HG03442 (cell line): Measurements from ENCODE around the gene DACH1.
"Not testable (repeated sequence)": the region's sequence is repeated elsewhere in the genome, so short reads cannot be mapped to it uniquely, and the experiment has no call there.

ENCODE experiments used
- ATAC-seq: cut with Tn5 transposase; IDR thresholded peaks from one replicate; pipeline ENCODE4 v1.9.1; 2021; ENCODE audit warnings: mild to moderate bottlenecking, moderate library complexity; ENCODE audit not compliant: unreplicated experiment

Gene DACH1

DNA sequence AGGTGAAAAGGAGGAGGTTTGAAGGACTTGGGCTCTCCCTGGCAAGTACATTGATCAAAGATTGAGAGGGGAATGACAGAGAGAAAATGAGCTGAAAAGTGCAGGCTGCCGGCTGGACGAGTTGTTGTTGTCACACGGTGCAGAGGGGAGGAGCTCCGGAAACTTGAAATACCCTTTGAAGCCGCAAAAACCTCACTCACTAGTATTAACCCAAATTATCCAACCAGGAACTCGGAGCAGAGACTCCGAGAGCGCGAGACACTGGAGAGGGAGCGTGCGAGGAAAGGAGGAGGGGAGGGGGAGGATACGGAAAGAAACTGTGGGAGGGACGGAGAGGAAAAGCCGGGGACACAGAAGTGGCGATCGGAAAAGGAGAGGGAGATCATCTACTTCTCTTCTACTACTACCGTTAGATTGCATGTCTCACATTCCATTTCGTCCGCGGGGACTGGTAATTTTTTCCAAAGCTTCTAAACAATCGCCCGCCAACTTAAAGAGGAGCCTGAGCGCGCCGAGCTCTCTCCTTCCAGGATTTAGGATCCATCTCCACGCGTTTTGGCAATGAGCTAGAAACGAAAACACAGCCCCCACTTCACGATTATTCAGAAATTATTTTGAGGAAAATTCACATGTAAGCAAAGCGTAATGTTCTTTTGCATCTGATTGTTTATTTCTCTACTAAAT is at the start of gene DACH1:
TSS of gene DACH1 (minus strand) at position 74 of the 684 bp plus-strand sequence.
- ATAC-seq, result peak; percentile 62

DNA sequence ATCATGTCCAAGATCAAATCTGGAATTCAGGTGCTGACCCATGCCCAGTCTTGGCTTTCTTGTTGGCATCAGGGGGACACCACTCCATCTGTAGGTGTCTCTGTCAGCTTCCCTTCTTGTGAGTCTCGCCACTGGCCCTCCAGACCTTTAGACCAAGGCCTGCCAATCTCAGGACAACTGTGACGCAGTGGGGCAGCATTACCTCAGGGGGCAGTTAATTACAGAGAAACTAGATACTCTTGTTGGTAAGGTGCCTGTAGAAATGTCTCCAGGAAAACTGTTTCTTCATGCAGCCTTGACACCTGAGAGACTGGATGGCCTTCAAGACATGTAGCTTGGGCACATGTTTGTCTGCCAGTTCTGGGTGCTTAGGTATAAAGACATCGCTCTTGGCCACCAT is 46.7 kb upstream of the DACH1 start:
- no peak for ATAC-seq

DNA sequence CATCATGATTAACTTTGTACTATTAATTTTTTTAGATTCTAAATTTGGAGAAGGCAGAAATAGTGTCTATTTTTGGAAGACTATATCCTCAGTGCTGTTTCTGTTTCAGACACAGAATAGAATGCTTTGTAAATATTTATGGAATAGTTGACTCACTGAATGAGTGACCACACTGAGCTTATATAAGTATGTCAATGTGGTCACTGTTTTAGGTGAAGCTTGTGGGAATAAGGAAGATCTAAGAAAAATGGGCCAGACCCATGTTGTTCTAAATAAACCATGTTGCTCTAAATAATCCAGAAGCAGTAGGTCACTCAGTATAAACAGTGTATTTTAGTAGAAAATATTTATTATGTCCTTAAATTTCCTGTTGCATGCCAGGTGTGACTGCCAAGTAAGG is 45.5 kb upstream of the DACH1 start:
- no peak for ATAC-seq

DNA sequence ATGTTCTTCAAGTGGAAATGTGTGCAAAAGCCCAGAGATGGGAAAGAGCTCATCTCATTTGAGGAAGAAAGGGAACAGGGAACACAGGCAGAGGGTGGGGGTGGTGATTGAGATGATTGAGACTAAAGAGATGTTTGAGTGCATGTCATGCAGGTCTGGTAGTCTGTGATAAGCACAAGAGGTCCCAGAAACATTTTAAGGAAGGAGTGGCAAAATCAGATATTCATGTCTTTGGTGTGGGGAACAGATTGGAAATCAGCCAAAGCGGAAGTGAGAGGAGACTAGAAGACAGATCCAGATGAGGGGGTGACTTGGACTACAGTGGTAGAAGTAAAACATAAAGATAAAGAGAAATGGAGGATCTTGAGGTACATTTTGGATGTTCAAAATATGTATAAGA is 39.4 kb upstream of the DACH1 start:
- no peak for ATAC-seq

DNA sequence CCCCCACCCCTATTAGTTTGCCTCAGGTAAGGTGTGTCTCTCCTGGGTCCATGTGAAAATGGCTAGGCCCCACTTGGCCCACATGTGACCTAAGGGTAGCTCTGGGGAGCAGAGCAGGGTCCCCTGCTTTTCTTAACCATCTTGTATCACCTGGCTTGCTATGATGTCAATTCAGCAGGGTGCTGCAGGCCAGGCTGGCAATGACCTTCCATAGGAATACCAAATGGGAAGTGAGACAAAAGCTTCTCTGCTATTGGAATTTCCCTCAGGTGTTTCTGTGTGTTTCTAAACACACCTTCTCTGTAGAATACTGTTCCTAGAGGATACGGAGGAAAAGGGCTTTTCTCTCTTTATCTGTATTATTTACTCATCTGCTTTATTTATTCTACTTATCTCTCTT is 35.7 kb upstream of the DACH1 start:
- no peak for ATAC-seq

DNA sequence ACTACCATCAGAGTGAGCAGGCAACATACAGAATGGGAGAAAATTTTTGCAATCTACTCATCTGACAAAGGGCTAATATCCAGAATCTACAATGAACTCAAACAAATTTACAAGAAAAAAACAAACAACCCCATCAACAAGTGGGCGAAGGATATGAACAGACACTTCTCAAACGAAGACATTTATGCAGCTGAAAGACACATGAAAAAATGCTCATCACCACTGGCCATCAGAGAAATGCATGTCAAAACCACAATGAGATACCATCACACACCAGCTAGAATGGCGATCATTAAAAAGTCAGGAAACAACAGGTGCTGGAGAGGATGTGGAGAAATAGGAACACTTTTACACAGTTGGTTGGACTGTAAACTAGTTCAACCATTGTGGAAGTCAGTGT is 26.5 kb upstream of the DACH1 start:
- ATAC-seq, result not testable (repeated sequence)

DNA sequence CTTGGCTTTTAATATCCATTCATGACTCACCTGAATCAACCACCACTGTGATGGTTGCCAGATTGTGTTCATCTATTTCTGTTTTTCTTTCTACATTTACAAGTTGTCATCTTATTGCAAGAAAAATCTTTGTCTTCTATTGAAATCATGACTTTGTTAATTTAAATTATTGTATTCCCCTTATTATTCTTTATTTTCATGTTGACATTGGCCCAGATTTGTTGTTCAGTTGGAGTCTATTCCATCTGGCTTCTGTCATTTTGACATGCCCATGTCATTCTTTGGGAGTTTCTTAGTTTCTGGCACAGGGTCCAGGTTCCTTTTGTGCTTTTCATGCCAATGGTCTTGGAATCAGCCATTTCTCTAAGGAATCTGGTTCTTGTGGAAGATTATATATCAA is 19.9 kb upstream of the DACH1 start:
- no peak for ATAC-seq

DNA sequence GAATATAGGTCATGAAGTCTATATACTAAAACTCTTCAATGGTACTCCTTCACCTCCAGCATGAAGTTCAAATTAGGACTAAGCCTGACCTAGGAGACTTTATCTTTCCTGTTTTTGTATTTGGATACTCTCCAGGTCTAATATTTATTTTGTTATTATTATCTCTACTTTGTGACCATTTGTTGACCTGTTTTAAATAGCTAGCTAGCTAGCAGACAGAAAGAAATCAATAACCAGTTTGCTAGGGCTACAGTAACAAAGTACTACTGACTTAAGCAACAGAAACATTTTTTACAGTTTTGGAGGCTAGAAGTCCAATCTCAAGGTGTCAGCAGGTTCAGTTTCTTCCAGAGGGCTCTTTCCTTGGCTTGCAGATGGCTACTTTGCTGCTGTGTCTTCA is 15.1 kb upstream of the DACH1 start:
- ATAC-seq, result no peak

DNA sequence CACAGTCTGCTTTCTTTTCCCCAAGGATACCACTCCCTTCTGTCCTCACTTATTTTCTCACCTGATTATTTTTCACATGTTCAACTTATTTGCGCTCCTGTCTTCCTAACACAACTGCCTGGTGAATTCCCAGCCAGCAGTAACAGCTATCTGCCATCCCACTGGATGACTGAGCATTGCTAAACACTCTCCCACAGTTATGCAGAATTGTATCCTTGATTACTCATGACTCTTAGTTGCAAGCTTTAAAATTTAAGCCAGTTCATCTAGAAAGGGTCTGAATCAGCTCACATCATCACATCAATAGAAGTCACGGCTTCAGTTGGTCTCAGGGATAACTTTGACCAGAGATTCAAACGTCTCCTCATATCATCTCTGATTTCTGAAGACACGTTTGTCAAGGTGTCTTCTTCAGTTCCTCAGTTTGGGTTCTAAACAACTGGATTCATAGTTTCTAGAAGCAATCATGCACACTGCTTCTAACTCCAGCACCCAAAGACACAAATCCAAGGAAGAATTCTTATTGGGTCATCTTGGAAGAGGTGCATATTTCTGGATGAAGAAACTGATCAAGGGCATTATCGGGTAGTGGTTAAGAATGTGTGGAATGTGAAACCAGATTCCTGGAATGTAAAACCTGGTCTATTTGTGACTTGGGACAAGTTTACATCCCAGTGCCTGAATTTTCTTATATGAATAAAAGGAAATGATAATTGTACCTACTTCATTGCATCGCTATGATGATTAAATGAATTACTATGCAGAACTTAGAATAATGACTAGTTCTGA is 13.9 kb upstream of the DACH1 start:
- ATAC-seq, result no peak

DNA sequence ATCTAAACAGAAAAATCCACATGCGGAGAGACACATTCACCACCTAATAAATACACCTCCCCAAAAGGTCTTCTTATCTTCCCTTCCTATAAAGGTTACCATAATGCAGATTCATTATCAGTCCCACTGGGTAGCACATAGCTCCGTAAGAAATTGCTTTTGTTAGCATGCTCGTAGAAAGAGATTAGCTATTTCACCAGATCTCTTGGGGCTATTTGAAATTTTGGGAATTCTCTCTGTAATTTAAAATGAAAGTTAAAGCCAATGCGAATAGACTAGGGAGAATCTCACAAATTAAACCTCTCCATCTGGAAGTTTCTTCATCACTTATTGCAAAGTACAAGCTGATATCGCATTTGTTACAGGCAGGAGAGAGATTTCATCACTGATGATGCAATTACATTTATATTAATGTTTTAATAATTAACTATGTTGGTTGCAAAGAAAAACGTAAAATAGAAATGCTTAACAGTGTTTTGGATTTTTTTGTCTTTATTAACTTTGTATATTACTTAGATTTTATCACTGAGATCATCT is 12.9 kb upstream of the DACH1 start:
- ATAC-seq, result no peak

DNA sequence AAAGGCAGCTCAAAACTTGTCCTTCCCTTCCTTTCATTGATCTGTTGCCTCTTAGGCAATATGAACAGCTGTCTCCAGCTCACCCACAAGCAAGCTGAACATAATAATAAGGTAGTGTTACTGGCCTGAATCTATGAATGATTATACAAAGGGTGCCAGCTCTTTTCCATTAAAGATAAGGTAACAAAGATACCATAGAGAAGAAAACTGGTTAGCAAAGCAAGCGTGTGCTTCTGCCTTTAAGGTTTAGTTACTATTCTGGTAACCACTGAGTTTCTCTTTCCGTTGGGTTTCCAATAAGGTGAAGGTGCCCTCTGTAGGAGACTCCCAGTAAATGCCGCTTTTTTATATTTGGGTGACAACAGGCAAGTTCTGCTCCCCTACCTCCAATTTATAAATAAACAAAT is 12.1 kb upstream of the DACH1 start:
- ATAC-seq, result peak; percentile 96

DNA sequence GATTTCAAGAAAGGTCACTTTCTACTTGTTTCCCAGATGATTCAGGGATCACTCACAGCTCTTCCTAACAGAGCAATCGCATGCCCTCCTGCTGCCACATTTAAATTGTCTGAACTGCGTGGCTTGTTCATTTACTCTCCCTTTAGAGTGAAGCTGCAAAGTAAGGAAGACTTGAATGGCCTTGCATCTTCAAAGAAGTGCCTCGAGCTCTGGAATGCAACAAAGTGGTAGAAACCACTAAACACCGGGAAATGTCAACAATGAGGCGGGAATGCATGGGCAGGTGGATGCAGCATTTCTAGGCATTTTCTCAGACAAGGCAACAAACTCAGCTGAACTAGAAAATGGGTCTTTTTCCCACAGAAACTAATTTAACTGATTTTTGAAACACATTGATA is 10.3 kb upstream of the DACH1 start:
- no peak for ATAC-seq

DNA sequence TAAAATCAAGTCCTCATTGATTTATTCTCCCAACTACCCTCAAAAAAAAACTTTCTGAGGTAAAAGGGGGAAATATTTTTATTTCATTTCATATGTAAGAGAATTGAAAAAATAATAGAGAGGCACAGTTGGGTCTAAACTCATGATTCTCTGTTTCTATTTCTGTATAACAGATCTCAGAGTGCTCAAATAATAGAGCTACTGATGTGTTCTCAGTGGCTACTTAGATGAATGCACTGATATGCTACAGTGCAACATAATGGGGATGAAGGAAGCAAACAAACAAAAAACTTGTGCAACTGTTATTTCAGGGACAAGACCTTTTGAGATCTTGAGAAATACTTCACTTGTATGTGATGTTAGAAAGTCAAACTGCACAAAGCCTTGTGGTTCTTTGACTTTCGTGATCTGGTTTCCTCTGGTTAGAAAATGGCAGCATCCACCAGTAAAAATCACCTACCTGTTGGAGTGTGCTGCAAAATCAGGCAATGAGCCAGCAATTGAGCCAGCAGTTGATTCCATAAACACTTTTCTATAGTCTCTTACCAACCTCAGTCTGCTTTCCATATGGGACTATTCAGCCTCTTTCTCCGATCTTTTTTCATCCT is 9.7 kb upstream of the DACH1 start:
- no peak for ATAC-seq

DNA sequence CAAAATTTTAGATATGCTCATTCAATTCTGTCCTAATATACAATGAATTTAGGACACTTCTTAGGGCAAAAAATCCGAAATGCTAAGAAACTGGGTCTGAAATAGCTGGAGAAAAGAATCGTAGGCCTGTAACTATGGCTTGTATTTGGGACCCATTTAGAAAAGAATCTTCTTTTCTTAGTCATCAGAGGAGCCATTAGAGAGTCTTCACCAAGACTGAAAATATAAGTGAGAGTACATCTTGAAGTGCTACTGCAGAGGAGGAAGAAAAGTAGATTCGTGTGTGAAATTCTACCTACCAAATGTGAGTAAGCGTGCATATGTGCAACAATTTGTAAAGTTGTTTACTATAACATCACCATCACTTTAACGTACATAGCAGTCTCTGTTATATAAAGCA is 8.8 kb upstream of the DACH1 start:
- ATAC-seq, result no peak

DNA sequence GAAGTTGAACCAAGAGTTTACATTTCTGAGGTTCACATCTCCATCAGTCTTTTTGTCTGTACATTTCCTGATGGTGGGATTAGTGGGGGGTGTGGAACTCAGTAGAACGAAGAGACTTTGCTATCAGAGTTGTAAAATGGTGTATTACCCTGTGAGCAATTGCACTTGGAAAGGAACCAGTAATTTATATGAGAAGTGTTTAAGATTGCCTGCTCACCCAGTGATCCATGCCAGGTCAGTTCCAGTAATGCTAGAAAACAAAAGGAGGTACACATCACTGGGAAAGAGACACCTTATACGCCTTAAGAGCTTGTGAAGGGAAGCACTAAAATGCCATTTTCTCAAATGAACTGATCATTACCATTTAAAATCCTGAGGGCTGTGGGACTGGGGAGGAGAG is 7.5 kb upstream of the DACH1 start:
- no peak for ATAC-seq

DNA sequence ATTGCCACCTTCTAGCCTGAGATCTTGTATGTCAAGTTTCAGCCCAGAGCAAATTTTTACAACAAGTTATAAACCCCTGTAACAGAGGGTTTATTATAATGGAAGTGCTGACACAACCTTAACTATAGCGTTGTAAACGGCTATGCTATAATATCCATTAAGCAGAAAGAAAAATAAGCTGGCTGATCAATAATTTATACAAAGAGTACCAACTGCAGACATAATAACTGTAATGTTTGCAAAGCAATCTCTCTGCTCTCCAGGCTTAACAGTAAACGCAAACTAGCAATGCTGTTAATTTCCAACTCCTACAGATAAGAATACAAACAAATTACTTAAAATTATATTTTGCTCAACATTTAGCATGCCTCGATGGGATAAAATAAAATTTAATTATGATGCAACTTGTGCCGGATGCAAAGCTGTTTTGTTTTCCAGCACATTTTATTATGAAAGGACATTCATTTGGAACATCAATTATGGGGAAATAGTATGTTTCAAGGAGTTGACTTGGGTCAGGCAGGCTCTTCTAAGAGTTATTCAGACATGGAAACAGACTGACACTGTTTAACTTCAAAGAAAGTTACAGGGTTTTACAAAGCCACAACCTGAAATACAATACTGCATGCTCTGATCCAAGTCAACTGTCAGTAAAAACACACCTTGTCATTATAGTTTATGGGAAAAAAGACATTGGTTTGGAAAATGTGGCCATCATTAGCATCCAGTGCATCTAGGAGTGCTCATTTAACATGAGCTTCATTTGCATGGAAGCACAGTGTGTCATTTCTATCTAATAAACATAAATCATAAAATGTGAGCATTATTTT is 6.6 kb upstream of the DACH1 start:
- ATAC-seq, result no peak

DNA sequence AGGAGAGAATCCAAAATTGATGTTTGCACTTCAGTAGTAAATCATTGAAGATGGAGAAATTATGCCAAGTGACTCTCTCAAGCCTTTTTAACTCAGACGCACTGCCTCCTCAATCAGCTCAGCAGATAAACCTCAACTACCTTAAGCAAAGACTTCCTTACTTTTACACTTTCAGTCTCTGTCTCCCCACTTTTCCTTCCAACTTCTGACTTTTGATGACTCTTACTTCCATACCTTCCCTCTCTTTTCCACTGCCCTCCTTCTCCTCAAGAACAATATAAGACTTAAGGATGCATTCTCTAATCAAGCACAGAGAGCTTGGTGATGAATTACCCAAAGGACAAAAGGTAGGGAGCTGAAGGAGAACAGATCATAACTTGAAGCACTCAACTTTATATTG is 4.8 kb upstream of the DACH1 start:
- no peak for ATAC-seq

DNA sequence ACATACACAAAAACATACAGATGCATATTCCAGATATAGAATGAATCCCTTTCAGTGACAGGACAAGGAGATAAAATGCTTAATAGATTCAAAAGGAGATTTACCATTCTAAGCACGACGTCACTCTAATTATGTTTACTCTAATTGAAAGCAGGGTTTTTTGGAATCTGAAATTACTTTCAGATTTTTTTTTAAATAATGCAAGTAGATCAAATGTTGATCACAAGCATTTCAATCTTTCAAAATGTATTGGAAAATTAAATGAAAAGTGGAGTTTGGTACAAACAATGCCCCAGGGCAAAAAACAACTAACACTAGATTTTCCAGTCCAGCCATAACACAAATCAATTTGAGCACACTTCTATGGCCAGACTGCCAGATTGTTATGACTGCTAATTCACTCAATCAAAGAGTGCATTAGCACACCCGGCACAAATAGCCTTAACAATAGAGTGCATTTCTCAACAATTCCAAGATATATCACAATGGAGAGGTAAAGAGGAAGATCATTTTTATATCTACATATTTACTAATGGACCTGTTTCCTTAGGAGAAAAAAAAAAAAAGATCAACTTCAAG is 4.3 kb upstream of the DACH1 start:
- no peak for ATAC-seq

DNA sequence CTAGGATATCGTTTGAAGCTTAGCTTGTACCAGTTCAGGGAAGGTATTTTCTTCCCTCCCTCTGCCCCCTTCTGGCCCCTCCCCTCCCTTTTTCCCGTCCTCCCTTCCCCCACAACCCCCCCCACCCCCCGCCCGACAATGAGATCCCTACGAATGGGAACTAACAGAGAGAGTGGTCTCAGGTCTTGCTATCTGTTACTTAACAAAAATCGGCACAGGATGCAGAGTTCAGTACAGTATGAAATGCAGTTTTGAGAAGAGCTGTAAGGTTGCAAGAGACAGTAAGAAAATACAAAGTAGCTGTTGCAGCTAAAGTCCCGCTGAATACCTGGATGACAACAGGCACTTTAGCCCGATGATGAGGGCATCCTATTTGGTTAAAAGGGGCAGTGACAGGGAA is 3.1 kb upstream of the DACH1 start:
- ATAC-seq, result no peak

DNA sequence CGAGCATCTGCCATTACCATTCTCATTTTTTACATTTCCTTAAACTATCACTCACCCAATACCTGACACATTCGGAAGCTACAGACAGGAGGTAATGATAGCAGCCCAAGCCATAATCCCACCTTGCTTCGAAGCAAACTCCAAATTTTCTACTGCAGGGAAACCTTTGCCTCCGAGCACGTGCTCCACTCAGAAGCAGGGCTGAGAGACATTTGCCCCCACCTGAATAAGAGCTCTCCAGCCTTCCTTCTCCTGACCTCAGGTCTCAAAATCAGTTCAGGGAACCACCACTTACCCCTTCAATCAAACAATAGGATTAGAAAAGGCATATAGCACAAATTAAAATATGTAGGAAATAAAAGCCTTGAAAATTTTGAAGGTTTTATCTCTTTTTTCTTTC is 2.3 kb upstream of the DACH1 start:
- ATAC-seq, result no peak
